Glutamatergic neuron (in vitro differentiated cells): ENCODE data around the gene RAD50. TPM values are rescaled to one million over a fixed set of nuclear protein-coding genes. Genes with fewer than 3 reads are reported as not detected.
"Not testable (repeated sequence)": the region's sequence is repeated elsewhere in the genome, so short reads cannot be mapped to it uniquely, and the experiment has no call there.

Experiments
- DNase-seq: peaks from one replicate; pipeline ENCODE4 v3.0.0; 2022
- H3K27ac Mint-ChIP-seq: one replicate; pipeline ENCODE4 v1.8.0; 2020; ENCODE audit warnings: mild to moderate bottlenecking, mixed read lengths, inconsistent platforms; ENCODE audit not compliant: unreplicated experiment
- H3K27me3 Mint-ChIP-seq: one replicate; pipeline ENCODE4 v1.8.0; 2020; ENCODE audit warnings: mild to moderate bottlenecking, moderate library complexity, mixed read lengths, inconsistent platforms; ENCODE audit not compliant: unreplicated experiment
- H3K36me3 Mint-ChIP-seq: one replicate; pipeline ENCODE4 v1.8.0; 2020; ENCODE audit warnings: mild to moderate bottlenecking, mixed read lengths, inconsistent platforms; ENCODE audit not compliant: unreplicated experiment
- H3K4me1 Mint-ChIP-seq: one replicate; pipeline ENCODE4 v1.8.0; 2020; ENCODE audit warnings: mild to moderate bottlenecking, low read depth, mixed read lengths, inconsistent platforms; ENCODE audit not compliant: unreplicated experiment
- H3K4me3 Mint-ChIP-seq: one replicate; pipeline ENCODE4 v1.8.0; 2020; ENCODE audit warnings: mild to moderate bottlenecking, mixed read lengths, inconsistent platforms; ENCODE audit not compliant: unreplicated experiment
- H3K9me3 Mint-ChIP-seq: one replicate; pipeline ENCODE4 v1.8.0; 2020; ENCODE audit warnings: mild to moderate bottlenecking, moderate library complexity, mixed read lengths, inconsistent platforms; ENCODE audit not compliant: unreplicated experiment
- CTCF ChIP-seq: fragments of 200-600 bp; sonication (generic); IDR thresholded peaks from one replicate; pipeline ENCODE4 v1.5.0; 2021; ENCODE audit not compliant: partially characterized antibody, unreplicated experiment
- long read RNA-seq: library from polyadenylated mRNA; unstranded; transcript quantifications from one replicate; pipeline ENCODE4 v2.0.0, GENCODE V29; 2020; ENCODE audit not compliant: unreplicated experiment
- total RNA-seq: library from RNA; stranded (reverse); fragmentation: NEBNext Ultra II Directional; extraction: Animal tissue kit (Norgen Biotek cat#: 25700); gene quantifications from one replicate; pipeline ENCODE4 v1.2.1, GENCODE V29; 2021; ENCODE audit not compliant: unreplicated experiment

The RAD50 gene
- 34.9 TPM for total RNA-seq
- long read RNA-seq, partial matches to known transcripts, result 14 of 16 reads
- long read RNA-seq, other reads (novel, unspliced or antisense), result 2 of 16 reads

GRCh38 chr5:132556763-132557477 lies at the start of gene RAD50:
Gene RAD50, plus strand, starts transcription at chr5:132556977. Its CDS starts 348 bp downstream, at chr5:132557325.
- DNase-seq, result peak; percentile 96
- H3K4me3 Mint-ChIP-seq, result peak within 1 kb of the TSS; percentile 98
- H3K36me3 Mint-ChIP-seq, result no peaks in the 10 kb centered on the region
- no peaks in the 10 kb centered on the region for H3K27me3 Mint-ChIP-seq
- H3K27ac Mint-ChIP-seq, result peak within 1 kb of the TSS; percentile 94
- peaks cover 10% of the 10 kb centered on the region for H3K4me1 Mint-ChIP-seq
- peaks cover 7% of the 10 kb centered on the region for H3K9me3 Mint-ChIP-seq
- no peak for TF ChIP-seq CTCF

DNA sequence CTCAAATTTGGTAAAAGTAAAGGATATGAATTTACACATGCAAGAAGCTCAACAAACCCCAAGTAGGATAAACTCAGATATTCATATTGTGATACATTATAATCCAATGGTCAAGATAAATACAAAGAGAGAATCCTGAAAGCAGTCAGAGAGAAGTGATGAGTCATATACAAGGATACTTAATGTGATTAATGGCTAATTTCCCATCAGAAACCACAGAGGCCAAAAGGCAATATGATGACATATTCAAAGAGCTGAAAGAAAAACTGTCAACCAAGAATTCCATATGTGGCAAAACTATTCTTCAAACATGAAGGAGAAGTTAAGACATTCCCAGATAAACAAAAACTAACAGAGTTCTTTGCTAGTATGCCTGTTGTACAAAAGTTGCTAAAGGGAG lies 46.7 kb upstream of the RAD50 start:
- DNase-seq, result no peak
- Mint-ChIP-seq H3K9me3 (peaks cover 5% of the 10 kb centered on the region), H3K27ac (no peak overlapping the region), H3K36me3 (peaks cover 17% of the 10 kb centered on the region), H3K4me1 (no peaks in the 10 kb centered on the region), H3K4me3 (no peak overlapping the region), H3K27me3 (no peaks in the 10 kb centered on the region)
- no peak for TF ChIP-seq CTCF

DNA sequence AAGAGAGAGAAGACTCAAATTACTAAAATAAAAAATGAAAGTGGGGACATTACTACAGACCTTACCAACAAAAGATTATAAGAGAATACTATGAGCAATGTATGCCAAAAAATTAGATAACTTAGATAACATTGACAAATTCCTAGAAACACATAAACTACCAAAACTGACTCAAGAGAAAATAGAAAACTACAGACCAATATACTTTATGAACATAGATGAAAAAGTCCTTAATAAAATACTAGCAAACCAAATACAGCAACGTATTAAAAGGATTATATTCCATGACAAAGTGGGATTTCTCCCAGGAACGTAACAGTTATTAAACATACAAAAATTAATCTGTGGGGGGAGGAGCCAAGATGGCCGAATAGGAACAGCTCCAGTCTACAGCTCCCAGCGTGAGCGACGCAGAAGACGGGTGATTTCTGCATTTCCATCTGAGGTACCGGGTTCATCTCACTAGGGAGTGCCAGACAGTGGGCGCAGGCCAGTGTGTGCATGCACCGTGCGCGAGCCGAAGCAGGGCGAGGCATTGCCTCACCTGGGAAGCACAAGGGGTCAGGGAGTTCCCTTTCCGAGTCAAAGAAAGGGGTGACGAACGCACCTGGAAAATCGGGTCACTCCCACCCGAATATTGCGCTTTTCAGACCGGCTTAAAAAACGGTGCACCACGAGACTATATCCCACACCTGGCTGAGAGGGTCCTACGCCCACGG lies 43.0 kb upstream of the RAD50 start:
- H3K4me3 Mint-ChIP-seq, H3K9me3 Mint-ChIP-seq, H3K27ac Mint-ChIP-seq, H3K27me3 Mint-ChIP-seq, DNase-seq, H3K4me1 Mint-ChIP-seq: not testable (repeated sequence)
- H3K36me3 Mint-ChIP-seq, result peaks cover 17% of the 10 kb centered on the region

DNA sequence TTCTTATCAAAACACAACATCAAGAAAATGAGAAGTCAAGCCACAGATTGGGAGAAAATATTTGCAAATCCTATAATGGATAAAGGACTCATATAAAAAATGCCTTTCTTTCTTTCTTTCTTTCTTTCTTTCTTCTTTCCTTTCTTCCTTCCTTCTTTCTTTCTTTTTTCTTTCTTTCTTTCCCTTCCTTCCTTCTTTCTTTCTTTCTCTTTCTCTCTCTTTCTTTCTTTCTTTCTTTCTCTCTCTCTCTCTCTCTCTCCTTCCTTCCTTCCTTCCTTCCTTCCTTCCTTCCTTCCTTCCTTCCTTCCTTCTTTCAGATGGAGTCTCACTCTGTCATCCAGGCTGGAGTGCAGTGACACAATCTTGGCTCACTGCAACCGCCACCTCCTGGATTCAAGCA lies 34.7 kb upstream of the RAD50 start:
- not testable (repeated sequence) for DNase-seq, H3K4me1 Mint-ChIP-seq, H3K27ac Mint-ChIP-seq, H3K36me3 Mint-ChIP-seq, H3K9me3 Mint-ChIP-seq, H3K27me3 Mint-ChIP-seq, H3K4me3 Mint-ChIP-seq

GRCh38 chr5:132524877-132525276 lies 31.9 kb upstream of the RAD50 start:
- H3K27ac Mint-ChIP-seq, DNase-seq, H3K4me3 Mint-ChIP-seq, H3K36me3 Mint-ChIP-seq, H3K9me3 Mint-ChIP-seq, H3K27me3 Mint-ChIP-seq: not testable (repeated sequence)
- H3K4me1 Mint-ChIP-seq, result peaks cover 25% of the 10 kb centered on the region

DNA sequence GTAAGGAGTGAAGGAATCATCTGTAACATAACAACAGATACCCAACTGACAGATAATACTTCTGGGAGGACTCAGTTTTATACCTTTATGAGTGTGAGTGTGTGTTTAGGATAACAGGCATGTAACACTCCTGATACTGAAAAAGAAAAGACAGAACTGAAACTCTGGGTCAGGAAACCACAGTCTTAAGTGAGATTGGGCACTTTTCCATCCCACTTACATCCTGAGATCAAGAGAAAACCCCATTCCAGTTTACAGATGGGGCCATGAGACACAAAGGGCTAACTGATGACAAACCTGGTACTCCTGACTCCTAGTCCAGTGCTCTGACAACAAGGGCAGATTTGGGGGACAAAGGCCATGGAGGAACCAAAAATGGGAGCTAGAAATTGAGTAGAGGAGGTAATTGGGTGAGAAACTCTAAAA lies 31.5 kb upstream of the RAD50 start:
- Mint-ChIP-seq H3K4me1 (peaks cover 25% of the 10 kb centered on the region), H3K4me3 (no peak overlapping the region)

More for the DNA sequence above, 31.5 kb upstream of the RAD50 start:
- DNase-seq, result no peak
- peaks cover 10% of the 10 kb centered on the region for H3K9me3 Mint-ChIP-seq
- peak overlapping the region; percentile 52 for H3K27ac Mint-ChIP-seq
- H3K36me3 Mint-ChIP-seq, result no peaks in the 10 kb centered on the region
- H3K27me3 Mint-ChIP-seq, result peaks cover 5% of the 10 kb centered on the region
- TF ChIP-seq CTCF, result no peak
